GM12865 (cell line): ENCODE measurements around the gene TCTN3.
A peak's percentile ranks its signal among the peaks of the same experiment; 100 is the strongest.

Experiments used
- DNase-seq: peaks from one replicate; pipeline ENCODE4 v3.0.0; 2010; ENCODE audit warnings: low read depth
- H3K4me3 ChIP-seq: 2 replicates; pipeline ENCODE4 v1.5.1; 2011; ENCODE audit warnings: mild to moderate bottlenecking, low read depth, low read length, control low read depth
- TF ChIP-seq, protein P1 (sequence below): IDR thresholded peaks from 2 replicates; pipeline ENCODE4 v1.5.1; 2011; ENCODE audit warnings: low read length, control low read depth, low read depth, inconsistent platforms; ENCODE audit not compliant: insufficient read depth; ENCODE audit errors: missing control alignments

The TCTN3 gene

DNA sequence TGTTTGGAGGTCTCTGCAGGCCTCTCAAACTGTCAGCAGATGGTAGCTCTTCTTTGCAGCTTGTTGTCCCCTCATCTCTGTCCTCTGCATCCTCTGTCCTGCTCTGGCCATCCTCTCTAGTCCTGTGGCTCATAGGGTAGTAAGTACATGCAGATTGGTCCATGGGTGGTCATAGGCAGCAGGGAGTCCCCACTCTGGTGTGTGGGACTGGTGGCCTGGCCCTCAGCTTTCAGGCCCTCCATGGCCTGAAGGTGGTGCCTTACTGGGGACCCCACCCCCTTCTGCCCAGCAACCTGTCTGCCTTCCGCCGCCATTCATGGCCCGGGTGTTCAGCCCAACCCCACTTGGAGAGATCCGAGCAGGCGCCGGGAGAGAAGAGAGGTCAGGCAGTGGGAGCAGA, 12.8 kb upstream of the TCTN3 start:
- TF ChIP-seq, protein P1, sequence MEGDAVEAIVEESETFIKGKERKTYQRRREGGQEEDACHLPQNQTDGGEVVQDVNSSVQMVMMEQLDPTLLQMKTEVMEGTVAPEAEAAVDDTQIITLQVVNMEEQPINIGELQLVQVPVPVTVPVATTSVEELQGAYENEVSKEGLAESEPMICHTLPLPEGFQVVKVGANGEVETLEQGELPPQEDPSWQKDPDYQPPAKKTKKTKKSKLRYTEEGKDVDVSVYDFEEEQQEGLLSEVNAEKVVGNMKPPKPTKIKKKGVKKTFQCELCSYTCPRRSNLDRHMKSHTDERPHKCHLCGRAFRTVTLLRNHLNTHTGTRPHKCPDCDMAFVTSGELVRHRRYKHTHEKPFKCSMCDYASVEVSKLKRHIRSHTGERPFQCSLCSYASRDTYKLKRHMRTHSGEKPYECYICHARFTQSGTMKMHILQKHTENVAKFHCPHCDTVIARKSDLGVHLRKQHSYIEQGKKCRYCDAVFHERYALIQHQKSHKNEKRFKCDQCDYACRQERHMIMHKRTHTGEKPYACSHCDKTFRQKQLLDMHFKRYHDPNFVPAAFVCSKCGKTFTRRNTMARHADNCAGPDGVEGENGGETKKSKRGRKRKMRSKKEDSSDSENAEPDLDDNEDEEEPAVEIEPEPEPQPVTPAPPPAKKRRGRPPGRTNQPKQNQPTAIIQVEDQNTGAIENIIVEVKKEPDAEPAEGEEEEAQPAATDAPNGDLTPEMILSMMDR: no peak
- no peak for DNase-seq
- H3K4me3 ChIP-seq: no peak overlapping the region

DNA sequence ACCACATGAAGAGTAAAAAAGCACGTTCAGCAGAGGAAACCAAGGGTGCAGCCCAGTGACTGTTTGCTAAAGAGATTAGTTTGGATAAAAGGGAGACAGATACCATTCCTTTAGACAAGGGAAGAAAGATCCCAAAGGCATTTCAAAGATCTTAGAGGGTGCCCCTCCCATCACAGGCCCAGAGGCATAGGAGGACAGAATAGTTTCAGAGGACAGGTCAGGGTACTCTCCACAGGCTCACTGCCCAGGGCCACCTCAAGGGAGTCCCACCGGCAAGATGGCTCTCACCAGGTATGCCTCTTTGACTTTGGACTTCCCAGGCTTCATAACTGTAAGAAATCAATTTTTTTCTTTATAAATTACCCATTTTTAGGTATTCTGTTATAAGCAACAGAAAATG, 4.7 kb upstream of the TCTN3 start:
- TF ChIP-seq, protein P1: no peak

DNA sequence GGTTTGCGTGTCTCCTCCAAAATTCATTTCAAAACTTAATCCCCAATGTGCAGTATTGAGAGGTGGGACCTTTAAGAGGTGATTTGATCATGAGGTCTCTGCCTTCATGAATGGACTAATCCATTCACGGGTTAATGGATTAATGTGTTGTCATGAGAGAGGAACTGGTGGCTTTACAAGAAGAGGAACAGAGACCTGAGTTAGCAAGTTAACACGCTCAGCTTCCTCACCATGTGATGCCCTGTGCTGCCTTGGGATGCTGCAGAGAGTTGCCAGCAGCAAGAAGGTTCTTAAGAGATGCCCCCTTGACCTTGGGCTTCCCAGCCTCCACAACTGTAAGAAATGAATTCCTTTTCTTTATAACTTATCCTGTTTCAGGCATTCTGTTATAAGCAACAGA, 3.7 kb upstream of the TCTN3 start:
- peak; percentile 41 for DNase-seq
- TF ChIP-seq, protein P1: no peak
- H3K4me3 ChIP-seq: no peak overlapping the region

More for the DNA sequence above, 4.7 kb upstream of the TCTN3 start:
- no peak overlapping the region for H3K4me3 ChIP-seq
- DNase-seq: no peak

DNA sequence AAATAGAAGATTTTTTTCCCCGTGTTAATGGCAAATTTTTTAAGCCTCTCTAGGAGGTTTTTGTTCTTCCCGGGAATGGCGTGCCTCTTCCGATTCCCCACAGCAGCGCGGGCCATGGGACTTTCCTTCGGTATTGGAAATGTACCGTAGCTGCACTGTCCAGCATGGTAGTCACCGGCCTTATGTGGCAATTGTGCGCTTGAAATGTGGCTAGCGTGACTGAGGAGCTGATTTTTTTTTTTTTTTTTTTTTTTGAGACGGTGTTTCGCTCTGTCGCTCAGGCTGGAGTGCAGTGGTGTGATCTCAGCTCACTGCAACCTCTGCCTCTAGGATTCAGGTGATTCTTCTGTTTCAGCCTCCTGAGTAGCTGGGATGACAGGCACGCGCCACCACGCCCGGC, 938 bp upstream of the TCTN3 start:
- TF ChIP-seq, protein P1: no peak
- no peak overlapping the region for H3K4me3 ChIP-seq
- DNase-seq: no peak

DNA sequence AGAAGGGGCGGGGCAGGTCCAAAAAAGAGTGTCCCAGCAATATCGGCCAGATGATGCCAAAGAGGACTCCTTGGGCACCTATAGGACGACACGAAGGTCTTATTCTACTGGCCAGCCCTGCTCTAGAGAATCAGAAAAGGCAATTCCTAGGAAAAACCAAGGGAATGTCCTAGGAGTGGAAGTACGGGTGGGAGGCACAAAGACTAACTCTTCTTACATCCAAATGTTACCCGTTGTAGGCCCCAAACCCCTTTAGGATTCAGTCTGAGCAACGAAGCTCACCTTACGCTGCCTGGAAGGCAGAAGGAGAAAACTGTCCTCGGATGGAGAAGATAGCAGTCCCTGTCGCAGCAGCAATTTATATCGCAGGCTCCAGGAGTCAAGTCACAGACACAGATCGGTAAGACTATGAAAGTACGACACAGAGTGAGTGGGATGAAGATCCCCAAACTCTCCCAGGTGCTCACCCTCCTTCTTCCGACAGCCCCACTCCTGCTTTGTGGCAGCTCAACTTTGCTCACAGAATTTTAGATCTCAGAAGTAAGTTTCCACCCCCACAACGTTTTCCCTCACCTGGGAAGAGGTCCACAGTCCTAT, 558 bp downstream of the TCTN3 start:
- no peak for DNase-seq
- TF ChIP-seq, protein P1: no peak
- peak overlapping the region; percentile 92 for H3K4me3 ChIP-seq

DNA sequence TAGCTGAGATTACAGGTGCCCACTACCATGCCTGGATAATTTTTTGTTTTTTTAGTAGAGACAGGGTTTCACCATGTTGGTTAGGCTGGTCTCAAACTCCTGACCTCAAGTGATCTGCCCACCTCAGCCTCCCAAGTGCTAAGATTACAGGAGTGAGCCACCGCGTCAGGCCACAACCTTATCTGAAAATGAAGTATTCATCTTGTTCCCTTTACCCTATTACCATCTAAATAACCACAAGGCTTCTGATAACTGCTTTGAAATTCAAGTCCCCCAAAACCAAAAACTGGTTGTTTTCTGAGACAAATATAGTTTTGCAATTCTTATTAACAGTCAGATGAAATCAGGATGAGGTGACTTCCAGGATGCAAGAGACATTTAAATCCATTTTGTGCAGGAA, 2.4 kb downstream of the TCTN3 start:
- no peak overlapping the region for H3K4me3 ChIP-seq
- no peak for DNase-seq
- TF ChIP-seq, protein P1: no peak

DNA sequence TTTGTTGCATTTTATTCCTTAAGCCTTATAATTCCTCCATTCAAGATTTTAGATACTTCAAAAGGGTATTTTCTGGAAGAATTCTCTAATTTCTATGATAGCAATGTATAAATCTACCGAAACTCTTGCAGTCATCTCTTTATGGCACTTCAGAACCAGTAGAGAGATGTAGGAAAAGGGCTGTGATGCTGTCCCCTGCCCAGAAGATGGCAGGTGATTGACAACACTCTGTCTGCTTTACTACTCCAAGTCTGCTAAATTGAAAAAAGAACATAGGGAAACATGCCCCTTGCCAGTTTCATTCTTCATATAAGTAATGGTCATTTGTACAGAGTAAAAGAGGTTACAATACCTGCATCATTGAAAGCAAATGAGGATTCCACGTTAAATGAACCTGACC, 5.1 kb downstream of the TCTN3 start:
- no peak for DNase-seq
- TF ChIP-seq, protein P1: peak; percentile 13

More for the DNA sequence above, 5.1 kb downstream of the TCTN3 start:
- no peak overlapping the region for H3K4me3 ChIP-seq
